Adrenal gland (tissue), 5 donors: ENCODE data around the gene ATXN10.

Source experiments
- POLR2A ChIP-seq, 2 donors: fragments of 450-650 bp; IDR thresholded peaks; one replicate each; pipeline ENCODE4 v1.6.1; 2017; ENCODE audit warnings: antibody characterized with exemption in 2 of 2, mild to moderate bottlenecking in 2 of 2, moderate library complexity in 1 of 2
- TF ChIP-seq, protein P1 (sequence below), 6 experiments: fragments of 450-650 bp in 4 of 6; fragments of 200-600 bp in 2 of 6; sonication (generic) in 1 of 6; IDR thresholded peaks; 1 replicate in 5 of 6; 2 replicates in 1 of 6; pipeline versions ENCODE4 v1.5.1 to v1.8.0; 2016 to 2021; ENCODE audit warnings: antibody characterized with exemption in 6 of 6, mild to moderate bottlenecking in 2 of 6, moderate library complexity in 1 of 6
- donor health status: DM: no; HTN: no; CAD: no.

DNA sequence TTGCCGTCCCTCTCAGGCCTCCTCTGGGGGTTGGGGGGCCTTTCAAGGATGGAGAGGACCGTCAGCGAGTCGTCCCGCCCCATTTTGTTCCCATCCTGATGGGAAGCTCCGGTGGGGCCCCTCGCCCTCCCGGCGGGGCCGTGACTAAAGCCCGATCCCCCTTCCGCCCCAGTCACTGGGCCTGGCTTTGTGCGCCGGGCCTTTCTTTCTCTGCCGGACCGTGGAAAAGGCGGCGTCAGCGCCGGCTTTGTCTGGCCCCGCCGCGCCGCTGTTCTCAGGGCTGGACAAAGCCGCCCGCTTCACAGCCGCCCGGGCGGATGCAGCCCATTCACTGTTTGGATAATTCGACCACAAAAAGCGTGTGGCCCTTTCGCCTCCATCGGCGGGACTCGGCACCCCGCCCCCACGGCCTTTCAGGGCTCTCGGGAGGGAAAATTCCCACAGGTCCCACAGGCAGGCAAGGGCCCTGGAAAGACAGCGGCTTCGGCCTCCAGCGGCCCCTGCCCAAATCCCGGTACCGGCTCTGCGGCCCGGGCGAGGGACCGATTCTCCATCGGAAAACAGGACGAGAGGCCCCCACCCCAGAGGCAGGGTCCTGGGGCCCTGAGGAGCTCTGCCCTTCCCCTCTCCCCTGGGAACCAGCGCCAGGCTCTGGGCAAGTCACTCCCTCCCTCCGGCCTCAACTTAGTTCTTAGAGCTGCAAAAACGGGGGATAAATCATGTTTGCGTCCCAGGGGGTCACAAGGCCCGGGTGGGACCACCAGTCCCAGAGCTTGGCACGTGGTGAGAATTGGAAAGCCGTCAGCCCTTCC lies 218.1 kb downstream of the ATXN10 start:
- TF ChIP-seq POLR2A (IDR thresholded peaks at IDR 0.05) = no peak
- TF ChIP-seq, protein P1, sequence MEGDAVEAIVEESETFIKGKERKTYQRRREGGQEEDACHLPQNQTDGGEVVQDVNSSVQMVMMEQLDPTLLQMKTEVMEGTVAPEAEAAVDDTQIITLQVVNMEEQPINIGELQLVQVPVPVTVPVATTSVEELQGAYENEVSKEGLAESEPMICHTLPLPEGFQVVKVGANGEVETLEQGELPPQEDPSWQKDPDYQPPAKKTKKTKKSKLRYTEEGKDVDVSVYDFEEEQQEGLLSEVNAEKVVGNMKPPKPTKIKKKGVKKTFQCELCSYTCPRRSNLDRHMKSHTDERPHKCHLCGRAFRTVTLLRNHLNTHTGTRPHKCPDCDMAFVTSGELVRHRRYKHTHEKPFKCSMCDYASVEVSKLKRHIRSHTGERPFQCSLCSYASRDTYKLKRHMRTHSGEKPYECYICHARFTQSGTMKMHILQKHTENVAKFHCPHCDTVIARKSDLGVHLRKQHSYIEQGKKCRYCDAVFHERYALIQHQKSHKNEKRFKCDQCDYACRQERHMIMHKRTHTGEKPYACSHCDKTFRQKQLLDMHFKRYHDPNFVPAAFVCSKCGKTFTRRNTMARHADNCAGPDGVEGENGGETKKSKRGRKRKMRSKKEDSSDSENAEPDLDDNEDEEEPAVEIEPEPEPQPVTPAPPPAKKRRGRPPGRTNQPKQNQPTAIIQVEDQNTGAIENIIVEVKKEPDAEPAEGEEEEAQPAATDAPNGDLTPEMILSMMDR (IDR thresholded peaks at IDR 0.05) = no peak
